CD4-positive, alpha-beta T cell (primary cell): ENCODE results near the gene CNKSR3. TPM values are rescaled to one million over a fixed set of nuclear protein-coding genes. Genes with fewer than 3 reads are reported as not detected.

Experiments
- ATAC-seq: fragments of 200-7000 bp; cut with Tn5 transposase; one replicate; pipeline ENCODE4 v1.10.0; 2022; ENCODE audit warnings: mild to moderate bottlenecking; ENCODE audit not compliant: poor library complexity
- CTCF ChIA-PET: fragments of 350-600 bp; sonication (Branson Sonifier 250); formaldehyde crosslinking; loops from one replicate; lab custom pipeline; 2021; ENCODE audit warnings: antibody characterized with exemption, inconsistent platforms; lab: Charles Lee
- POLR2A ChIA-PET: fragments of 350-600 bp; sonication (Branson Sonifier 250); formaldehyde crosslinking; loops from one replicate; lab custom pipeline; 2021; ENCODE audit warnings: antibody characterized with exemption, inconsistent platforms; lab: Charles Lee
- DNase-seq, 14 experiments: peaks; one replicate each; pipeline ENCODE4 v3.0.0-alpha.2; 2013 to 2020; ENCODE audit warnings: mixed read lengths in 2 of 14
- H3K27ac ChIP-seq, 2 donors: one replicate each; pipeline versions ENCODE4 v1.5.1 to v1.7.0; 2013; ENCODE audit warnings: low read length in 2 of 2, low read depth in 1 of 2, mild to moderate bottlenecking in 1 of 2
- H3K27me3 ChIP-seq, 2 experiments: 1 replicate in 1 of 2; 2 replicates in 1 of 2; pipeline versions ENCODE4 v1.6.1 to v1.7.0; 2013; ENCODE audit warnings: low read length in 2 of 2, control low read depth in 1 of 2, mild to moderate bottlenecking in 1 of 2, moderate library complexity in 1 of 2; ENCODE audit not compliant: insufficient read depth in 2 of 2, control insufficient read depth in 1 of 2
- H3K36me3 ChIP-seq: one replicate; pipeline ENCODE4 v1.6.1; 2013; ENCODE audit warnings: low read length, control low read depth; ENCODE audit not compliant: insufficient read depth
- H3K4me1 ChIP-seq: one replicate; pipeline ENCODE4 v1.6.1; 2013; ENCODE audit warnings: low read length, control low read depth; ENCODE audit not compliant: insufficient read depth
- H3K4me3 ChIP-seq: one replicate; pipeline ENCODE4 v1.5.1; 2013; ENCODE audit warnings: mild to moderate bottlenecking, low read length, moderate library complexity
- H3K9me3 ChIP-seq, 2 experiments: 1 replicate in 1 of 2; 2 replicates in 1 of 2; pipeline versions ENCODE4 v1.6.1 to v1.7.0; 2013; ENCODE audit warnings: low read length in 2 of 2, mild to moderate bottlenecking in 2 of 2, control low read depth in 1 of 2, moderate library complexity in 1 of 2; ENCODE audit not compliant: control insufficient read depth in 1 of 2, insufficient read depth in 1 of 2
- H3K27ac Mint-ChIP-seq: one replicate; pipeline ENCODE4 v1.8.0; 2020; ENCODE audit warnings: mixed read lengths
- H3K27me3 Mint-ChIP-seq: one replicate; pipeline ENCODE4 v1.8.0; 2021; ENCODE audit warnings: mixed read lengths
- H3K36me3 Mint-ChIP-seq: one replicate; pipeline ENCODE4 v1.8.0; 2021; ENCODE audit warnings: low read depth, mixed read lengths
- H3K4me1 Mint-ChIP-seq: one replicate; pipeline ENCODE4 v1.8.0; 2021; ENCODE audit warnings: low read depth, mixed read lengths
- H3K4me3 Mint-ChIP-seq: one replicate; pipeline ENCODE4 v1.8.0; 2020; ENCODE audit warnings: mild to moderate bottlenecking, mixed read lengths
- H3K9me3 Mint-ChIP-seq: one replicate; pipeline ENCODE4 v1.8.0; 2020; ENCODE audit warnings: mixed read lengths
- CTCF ChIP-seq: fragments of 200-600 bp; IDR thresholded peaks from one replicate; pipeline ENCODE4 v1.8.0; 2022; ENCODE audit warnings: antibody characterized with exemption, mild to moderate bottlenecking
- intact Hi-C, 2 experiments: fragments of 100-400 bp; cut with DNase I in 1 of 2; cut with micrococcal nuclease in 1 of 2; formaldehyde crosslinking; loops; one replicate each; pipeline versions ENCODE4 v1.15.1 to v1.9.0; 2023 to 2025; cut with DNase I, micrococcal nuclease
- total RNA-seq, 174 experiments: library from RNA in 2 of 174; stranded (reverse) in 2 of 174; gene quantifications; one replicate each; pipeline ENCODE4 v1.2.3 and lab custom pipeline; 2021 to 2026

Gene CNKSR3
- total RNA-seq, 2 experiments from 2014 or later: 0.14 TPM; not detected in 1

- CTCF ChIA-PET: no interaction called here
- no peaks in the 10 kb centered on the region for H3K4me1 ChIP-seq
- DNase-seq: no peak
- peaks cover 18% of the 10 kb centered on the region for H3K27me3 Mint-ChIP-seq
- H3K4me3 Mint-ChIP-seq: no peak overlapping the region
- H3K27me3 ChIP-seq: peaks cover 0 to 8% of the 10 kb centered on the region in 2 experiments
- no peak overlapping the region for H3K27ac ChIP-seq
- no peaks in the 10 kb centered on the region for H3K36me3 Mint-ChIP-seq
- H3K4me1 Mint-ChIP-seq: no peaks in the 10 kb centered on the region
- H3K9me3 ChIP-seq: no peaks in the 10 kb centered on the region
- ATAC-seq: no peak
- H3K9me3 Mint-ChIP-seq: no peaks in the 10 kb centered on the region
- H3K4me3 ChIP-seq: no peak overlapping the region
- intact Hi-C loops: no loop called here
- no peak overlapping the region for H3K27ac Mint-ChIP-seq
- no peaks in the 10 kb centered on the region for H3K36me3 ChIP-seq
- POLR2A ChIA-PET: no interaction called here
- no peak for TF ChIP-seq CTCF
Measured at GRCh38 chr6:154501578-154501868, 9.0 kb downstream of the CNKSR3 start.

GRCh38 chr6:154500769-154501577, 9.5 kb downstream of the CNKSR3 start:
- no peaks in the 10 kb centered on the region for H3K4me1 Mint-ChIP-seq
- ChIA-PET POLR2A (no interaction called here), CTCF (interaction anchor here (1.3 kb wide), 1 partner anchor 13 kb away, joined by 3 read pairs; no protein-coding TSS in a partner anchor)
- TF ChIP-seq CTCF: no peak
- Histone ChIP-seq H3K36me3 (no peaks in the 10 kb centered on the region), H3K4me3 (no peak overlapping the region), H3K4me1 (no peaks in the 10 kb centered on the region), H3K27me3 (peaks cover 0 to 8% of the 10 kb centered on the region in 2 experiments), H3K27ac (no peak overlapping the region), H3K9me3 (no peaks in the 10 kb centered on the region)
- no peak overlapping the region for H3K4me3 Mint-ChIP-seq
- no peak for ATAC-seq
- H3K9me3 Mint-ChIP-seq: no peaks in the 10 kb centered on the region
- intact Hi-C loops: no loop called here
- no peaks in the 10 kb centered on the region for H3K36me3 Mint-ChIP-seq
- H3K27me3 Mint-ChIP-seq: peaks cover 14% of the 10 kb centered on the region
- H3K27ac Mint-ChIP-seq: no peak overlapping the region
- DNase-seq: no peak

GRCh38 chr6:154499855-154500589, 10.5 kb downstream of the CNKSR3 start:
- Mint-ChIP-seq H3K27me3 (peaks cover 11% of the 10 kb centered on the region), H3K36me3 (no peaks in the 10 kb centered on the region), H3K27ac (no peak overlapping the region), H3K9me3 (no peaks in the 10 kb centered on the region), H3K4me3 (no peak overlapping the region), H3K4me1 (no peaks in the 10 kb centered on the region)
- Histone ChIP-seq H3K36me3 (no peaks in the 10 kb centered on the region), H3K27me3 (peaks cover 0 to 8% of the 10 kb centered on the region in 2 experiments), H3K27ac (no peak overlapping the region), H3K4me1 (no peaks in the 10 kb centered on the region), H3K9me3 (no peaks in the 10 kb centered on the region), H3K4me3 (no peak overlapping the region)
- POLR2A ChIA-PET: no interaction called here
- no peak for ATAC-seq
- CTCF ChIA-PET: interaction anchor here (1.3 kb wide), 1 partner anchor 14 kb away, joined by 3 read pairs; no protein-coding TSS in a partner anchor
- intact Hi-C loops: no loop called here
- TF ChIP-seq CTCF: no peak
- DNase-seq: no peak
